HT-29 (cell line): ENCODE results near the gene GRM5. TPM values are rescaled to one million over a fixed set of nuclear protein-coding genes. Genes with fewer than 3 reads are reported as not detected.
A peak's percentile ranks its signal among the peaks of the same experiment; 100 is the strongest.

ENCODE experiments used
- DNase-seq: peaks from one replicate; pipeline ENCODE4 v3.0.0-alpha.2; 2015; ENCODE audit warnings: low spot score
- total RNA-seq: library from RNA; depleted of rRNA; stranded (reverse); fragments of >200 nt; shearing (Covaris generic); gene quantifications from 2 replicates; pipeline ENCODE4 v1.2.3, GENCODE V29; 2014

GRM5 gene
- total RNA-seq, 1 experiment from 2014 or later = not detected

DNA sequence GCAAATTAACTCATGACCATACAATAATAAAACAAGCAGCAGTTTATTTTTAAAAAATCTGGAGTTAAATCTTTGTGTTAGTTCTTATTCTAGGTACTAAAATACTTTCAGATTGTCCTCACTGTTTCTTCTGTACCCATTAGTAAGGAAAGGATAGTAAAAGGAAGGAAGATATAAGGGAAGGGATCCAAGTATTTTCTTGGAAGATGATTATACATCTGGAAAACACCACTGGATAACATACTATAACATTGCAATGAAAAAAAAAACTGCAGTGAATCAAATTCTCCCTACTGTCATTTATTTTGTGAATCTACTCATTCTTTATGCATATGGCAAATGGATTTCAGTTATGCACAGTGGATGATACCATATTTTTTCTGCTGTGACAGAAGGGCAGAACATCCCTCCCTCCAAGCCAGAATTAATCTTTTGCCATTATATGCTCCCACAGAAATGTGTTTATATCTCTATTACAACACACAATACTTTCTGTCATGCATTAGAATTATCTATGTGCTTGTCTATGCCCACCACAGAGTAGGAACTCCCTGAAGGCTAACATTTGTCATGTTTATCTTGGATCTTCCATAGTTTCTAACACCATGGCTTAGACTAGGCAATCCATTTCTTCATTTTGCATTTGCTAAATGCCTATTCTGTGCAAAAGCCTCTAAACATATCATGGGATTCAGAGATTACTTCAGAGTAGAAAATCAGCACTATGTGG is 446.0 kb downstream of the GRM5 start:
- no peak for DNase-seq

DNA sequence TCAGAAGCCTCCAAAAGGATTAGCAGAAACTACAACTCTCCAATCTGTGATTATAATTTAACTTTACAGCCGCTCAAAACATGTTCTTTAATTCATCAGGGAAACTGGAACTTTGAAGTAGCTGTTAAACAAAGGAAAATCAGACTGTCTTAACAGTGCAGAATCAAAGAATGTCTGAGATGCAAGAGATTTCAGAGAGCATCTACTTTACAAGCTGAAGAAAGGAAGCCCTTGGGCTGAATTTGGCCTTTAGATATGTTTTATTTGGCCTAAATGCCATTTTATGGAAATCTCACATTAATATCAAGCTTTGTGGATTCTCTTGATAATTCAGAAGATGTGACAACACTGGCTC is 446.7 kb downstream of the GRM5 start:
- no peak for DNase-seq

DNA sequence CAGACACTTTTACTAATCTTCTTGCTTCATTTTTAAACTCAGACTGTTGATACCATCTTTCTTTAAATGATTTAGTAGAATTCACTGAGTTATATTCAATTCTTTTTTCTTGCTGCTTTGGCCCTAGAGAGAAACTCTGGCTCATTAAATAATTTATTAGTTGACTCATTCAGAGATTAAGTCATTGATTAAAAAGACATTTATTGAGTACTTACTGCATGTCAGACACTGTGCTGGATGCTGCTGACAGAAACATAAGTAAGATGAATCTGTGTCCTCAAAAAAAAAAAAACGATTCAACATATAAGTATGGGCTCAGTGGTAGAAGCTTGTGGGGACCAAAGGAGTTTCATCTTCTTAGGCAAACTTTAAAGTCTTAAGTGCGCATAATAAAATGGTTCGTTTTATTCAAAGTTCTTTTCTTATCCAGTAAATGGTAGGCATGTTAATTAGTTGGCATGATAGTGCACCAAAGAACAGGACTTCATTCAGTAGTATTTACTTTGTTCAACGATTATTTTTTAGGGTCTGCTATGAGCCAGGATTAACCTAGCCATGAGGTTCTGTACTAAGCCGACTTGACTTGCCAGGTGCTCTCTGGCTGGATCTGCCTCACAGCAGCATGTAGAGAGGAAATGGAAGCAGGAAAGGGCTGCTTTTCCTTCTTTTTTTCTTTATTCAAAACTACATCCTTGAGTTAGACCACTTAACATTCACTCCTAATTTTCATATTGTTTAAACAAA is 447.3 kb downstream of the GRM5 start:
- no peak for DNase-seq

DNA sequence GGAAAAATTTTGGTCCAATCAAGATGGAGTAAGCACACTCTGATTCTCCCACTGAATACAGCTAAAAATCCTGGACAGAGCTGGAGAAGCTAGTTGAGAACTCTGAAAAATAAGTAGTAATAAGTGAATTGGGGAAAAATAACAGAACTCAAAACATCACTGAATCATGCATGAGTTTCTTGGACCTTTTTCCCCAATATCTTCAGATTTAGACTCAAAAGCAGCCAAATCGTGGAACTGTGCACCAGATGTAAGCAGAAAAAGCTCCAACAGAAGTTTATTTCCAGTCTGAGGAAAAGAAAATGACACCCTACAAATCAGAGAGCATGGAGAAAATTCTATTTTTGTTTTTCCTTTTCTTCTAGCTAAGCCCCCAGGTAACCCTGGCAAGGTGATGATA is 448.6 kb downstream of the GRM5 start:
- DNase-seq = no peak

DNA sequence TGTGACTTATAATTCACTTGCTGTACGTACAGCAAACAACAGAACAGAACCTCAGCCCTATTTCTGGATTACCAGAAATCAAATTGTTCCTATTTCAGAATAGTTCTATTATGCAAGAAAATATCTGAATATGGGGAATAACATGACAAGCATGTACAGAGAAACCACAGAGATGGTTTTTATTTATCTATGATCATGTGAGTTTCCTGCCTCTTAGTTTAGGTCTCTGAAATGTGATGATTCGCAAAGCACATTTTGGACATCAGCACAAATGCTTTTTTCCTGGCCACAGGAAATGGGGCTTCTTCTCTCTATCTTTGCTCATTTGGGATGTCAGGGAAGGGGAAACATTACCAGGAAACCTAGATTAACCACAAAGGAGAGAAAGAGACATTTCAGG is 461.5 kb downstream of the GRM5 start:
- no peak for DNase-seq

DNA sequence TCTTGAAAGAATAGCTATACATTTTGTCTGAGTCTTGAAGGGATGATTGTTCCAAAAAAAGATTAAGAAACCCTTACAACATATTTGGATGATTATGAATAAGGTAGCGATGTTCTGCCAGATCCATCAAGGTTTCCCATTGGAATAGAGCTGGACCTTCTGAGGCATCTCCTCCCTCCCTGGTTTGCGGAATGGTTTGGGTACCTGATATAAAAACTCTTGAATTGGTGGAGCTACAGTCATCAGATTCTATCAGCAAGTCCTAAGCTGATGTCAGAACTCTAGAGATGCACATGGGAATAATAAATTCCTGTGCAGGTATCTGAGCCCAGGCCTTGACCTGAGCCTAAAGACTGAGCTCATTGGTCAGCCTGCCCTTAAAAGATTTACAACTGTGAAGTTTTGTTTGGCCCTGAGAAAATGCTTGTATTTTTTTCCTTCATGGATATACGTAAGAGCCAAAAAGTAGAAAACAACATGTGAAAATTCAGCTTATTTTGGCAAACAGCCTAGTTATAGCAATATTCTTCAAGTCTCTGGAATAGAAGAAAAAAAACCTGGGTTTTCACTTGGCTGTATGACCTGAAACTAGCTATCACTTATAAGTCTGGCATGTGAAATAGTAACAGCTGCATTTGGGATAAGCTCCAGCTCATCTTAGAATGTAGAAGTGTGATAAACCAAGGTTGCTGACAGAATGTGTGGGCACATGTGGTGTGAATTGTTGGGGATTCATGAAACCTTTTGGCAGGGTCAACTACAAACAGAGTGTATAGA is 462.5 kb downstream of the GRM5 start:
- no peak for DNase-seq

DNA sequence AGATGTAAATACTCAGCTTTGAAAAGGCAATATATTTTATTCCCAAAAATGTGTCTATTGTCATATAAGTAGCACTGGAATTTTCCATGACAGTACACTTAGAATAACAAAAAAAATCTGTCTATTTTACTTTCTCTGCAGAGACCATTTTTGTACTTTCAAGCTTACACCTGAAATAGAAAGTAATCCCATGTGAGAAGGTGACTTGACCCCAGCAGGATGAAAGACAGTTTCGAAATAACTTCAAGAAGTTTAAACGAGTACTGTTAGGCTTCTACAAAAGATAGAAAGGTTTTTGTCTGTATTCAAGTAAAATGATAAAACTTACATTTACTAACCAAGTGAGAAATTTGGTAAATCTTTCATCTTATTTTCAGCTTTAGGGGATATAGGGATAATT is 468.4 kb downstream of the GRM5 start:
- no peak for DNase-seq

DNA sequence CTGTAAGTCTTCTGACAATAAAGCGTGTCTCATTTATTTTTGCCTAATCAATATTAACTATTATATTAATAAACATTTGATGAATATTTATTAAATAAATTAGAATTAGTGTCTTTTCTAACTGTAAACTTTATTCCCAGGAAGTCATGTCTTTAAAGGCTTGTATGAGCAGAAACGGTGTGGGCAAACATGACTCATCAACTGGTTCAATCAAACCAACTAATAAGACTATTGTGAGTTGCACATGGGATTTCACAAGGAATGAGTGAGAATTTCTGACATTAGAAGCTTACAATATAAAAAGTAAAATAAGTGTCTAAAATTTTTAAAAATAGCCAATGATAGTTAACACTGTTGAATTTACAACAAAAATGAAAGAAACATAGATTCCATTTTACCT is 469.0 kb downstream of the GRM5 start:
- no peak for DNase-seq

DNA sequence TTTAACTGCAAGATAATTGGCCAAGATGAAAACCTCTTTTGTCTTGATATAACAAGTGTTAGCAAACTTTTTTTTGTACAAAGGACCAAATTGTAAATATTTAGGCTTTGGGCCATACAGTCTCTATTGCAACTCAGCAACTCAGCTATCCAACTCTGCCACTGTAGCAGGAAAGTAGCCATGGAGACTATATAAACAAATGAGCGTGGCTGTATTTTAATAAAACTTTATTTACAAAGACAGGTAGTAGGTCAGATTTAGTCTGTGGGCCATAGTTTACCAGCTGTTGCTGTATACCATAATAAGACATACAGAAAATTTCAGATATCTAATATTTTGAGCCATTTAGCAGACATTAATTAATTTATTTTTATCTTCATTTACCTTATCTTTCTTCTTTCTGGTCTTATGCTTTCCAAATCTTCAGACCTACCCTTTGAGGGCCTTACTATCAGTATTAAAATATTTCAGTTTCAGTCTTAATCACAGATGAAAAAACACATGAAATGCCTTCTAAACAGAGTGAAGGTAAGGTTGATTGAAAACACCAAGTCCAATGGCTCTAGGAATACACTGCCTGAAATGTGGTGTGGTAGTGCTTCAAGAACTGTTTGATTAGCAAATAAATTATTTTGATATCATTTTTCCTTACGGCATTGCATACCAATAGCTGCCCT is 471.4 kb downstream of the GRM5 start:
- no peak for DNase-seq

DNA sequence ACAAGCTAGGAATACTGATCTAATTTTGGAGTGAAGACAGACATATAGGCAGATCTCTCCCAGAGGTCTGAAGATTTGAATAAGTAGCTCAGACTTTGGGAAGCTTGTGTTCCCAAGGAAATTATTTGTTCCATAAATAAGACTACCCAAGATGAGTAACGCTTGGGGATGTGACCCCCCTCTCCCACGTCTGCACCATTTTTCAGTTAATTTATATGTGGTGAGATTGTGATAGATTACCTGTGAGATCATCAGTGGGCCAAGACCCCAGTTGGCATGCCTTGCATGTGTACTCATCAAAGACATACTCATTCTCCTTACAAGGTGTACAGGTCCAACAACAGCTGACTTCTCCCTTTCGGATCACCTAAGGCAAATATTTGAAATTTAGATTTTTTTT is 475.4 kb downstream of the GRM5 start:
- DNase-seq = no peak

DNA sequence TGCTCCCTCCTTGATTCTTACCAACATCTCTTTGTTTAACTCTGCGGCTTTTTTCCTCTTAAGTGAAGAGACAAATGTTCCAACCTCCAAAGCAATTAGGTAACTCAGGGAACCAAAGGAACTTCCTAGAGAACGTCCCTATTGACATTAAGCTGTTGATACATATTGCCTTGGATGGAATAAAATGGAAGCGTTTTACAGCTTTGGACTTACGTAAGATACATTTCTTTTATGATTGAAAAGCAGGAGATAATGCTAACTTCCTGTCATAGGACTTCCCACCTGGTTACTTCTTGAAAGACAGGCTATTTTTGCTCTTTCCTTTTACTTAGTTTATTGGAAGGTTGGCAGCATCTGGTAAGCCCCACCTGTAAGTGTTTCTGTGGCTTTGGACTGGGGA is 482.5 kb downstream of the GRM5 start:
- no peak for DNase-seq

DNA sequence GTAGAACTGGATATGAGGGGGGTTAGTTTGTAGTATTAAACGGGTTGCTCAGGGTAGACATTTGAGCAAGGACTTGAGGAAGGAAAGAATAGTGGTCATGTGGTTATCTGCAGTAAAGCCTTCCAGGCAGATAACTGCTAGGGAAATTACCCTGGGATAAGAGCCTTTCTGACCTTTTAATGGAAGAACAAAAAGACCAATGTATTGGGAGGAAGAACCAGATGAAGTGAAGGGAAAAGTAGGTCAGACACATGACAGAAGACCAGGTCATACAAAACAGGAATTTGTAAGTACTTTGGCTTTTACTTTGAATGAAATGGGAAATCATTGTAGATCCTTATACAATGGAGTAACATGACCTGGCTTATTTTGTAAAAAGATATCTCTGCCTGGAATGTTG is 486.3 kb downstream of the GRM5 start:
- no peak for DNase-seq

DNA sequence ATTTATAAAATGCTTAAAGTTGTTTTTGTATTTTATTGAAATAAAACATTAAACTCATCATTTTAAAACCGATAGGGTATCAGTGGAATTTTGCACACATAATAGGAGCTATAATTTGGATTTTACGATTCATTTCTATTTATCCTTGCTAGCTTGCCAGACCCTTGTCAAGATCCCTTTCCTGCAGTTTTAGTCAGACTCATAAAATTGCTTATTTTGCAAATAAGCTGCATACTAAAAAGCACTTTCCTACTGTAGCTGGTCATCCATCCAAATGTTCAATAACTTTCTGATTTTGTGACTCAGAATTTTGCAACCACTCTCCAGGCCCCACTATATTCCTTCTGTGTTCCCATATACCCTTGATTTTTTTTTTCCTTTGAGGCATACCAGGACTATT is 489.0 kb downstream of the GRM5 start:
- no peak for DNase-seq

DNA sequence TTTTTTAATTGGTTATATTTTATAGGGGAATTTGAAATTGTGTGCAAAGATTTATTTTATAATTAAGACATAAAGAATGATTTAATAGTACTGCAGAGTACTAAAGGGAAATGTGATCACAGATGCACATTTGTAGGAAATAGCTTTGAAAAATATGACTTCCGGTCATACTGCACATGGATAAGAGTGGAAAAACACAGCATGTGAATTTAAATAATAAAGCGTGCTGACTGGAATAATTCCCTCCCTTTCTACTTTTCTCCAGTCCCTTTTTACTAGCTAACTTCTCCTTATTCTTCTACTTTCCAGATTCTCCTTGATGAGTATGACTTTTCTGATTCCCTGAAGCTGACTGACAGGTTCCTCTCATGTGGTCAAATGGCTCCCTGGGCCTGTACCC is 489.9 kb downstream of the GRM5 start:
- no peak for DNase-seq

DNA sequence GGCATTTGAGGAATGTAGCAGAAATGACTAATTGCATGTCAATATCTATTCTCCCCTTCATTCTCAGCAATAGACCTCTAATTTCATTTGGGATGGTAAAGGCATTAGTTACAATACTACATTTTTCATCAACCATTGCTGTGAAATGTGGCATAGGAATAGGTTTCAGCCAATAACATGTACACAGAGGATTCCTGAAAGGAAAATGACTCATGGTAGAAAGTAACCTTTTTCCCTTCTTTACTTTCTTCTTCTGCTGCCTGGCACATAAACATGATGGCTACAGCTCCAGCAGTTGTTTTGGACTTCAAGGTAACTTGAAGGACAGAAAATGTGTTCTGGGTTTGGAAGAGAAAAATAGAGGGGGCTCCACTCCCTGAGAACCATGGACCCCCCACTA is 496.4 kb downstream of the GRM5 start:
- no peak for DNase-seq

DNA sequence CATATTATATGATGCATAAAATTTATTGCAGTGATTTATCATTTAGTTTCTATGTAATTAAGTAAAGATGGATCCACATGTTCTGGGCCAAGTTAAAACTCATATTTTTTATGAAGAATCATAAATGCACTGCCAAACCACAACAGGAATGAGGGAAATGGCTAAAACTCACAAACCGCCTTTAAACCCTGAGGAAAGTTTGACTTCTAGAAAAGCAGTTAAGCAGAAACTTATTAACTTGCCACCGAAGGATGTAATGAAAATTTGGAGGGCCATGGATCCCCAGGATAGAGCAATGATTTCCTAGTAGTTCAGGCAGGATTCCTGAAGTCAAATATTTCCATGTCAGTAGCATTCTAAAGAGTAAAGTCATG is 510.0 kb downstream of the GRM5 start:
- no peak for DNase-seq

DNA sequence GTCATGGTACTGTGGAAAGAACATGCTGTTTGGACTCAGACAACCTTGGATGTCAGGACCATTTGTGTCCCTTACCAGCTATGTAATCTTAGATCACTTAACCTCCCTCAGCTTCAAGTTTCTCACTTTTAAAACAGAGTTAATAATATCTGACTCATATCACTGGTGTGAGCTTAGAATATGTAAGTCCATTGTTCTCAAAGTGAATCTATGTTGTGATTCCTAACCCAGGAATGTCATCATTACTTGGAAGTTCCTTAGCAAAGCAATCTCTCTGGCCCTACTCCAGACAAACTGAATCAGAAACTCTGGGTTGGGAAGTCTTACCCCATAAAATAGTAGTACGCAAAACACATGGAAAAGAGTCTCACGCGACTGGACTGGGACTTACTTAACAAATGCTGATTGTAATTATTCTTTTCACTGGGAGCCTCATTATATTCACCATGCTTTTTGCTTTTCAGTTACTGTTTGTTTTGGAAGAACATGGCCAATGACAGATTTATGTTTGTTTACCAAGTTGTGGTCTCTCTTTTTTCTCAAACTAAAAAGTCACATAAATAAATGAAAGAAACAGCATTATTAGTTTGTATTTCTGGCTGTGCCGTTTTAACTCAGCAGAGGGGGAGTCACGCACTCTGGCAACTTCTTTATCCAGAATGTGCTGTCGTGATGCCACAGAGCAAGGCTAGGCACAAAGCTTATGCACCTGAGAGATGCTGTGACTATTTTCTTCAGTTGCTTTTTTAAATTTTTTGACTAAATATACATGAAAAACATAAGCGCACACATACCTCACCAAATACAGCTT is 510.6 kb downstream of the GRM5 start:
- DNase-seq = peak; percentile 42

DNA sequence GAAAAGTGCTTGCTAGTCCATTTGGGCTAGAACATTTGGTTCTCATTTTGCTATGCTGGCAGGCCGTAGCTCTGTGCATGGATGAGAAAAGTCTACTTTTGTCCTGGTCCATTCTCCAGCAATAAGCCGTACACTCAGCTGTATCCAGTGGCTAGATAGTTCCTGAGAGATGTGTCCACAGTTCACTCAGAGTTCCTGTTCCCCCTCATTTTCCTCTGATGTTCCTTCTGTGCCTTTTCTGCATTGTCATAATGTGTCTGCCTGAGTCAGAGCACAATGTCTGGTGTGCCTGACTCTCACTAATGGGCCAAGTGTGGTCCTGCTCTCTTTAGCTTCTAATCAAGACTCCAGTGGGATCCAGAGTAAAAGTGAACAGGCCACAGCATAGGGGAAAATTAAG is 512.6 kb downstream of the GRM5 start:
- no peak for DNase-seq

DNA sequence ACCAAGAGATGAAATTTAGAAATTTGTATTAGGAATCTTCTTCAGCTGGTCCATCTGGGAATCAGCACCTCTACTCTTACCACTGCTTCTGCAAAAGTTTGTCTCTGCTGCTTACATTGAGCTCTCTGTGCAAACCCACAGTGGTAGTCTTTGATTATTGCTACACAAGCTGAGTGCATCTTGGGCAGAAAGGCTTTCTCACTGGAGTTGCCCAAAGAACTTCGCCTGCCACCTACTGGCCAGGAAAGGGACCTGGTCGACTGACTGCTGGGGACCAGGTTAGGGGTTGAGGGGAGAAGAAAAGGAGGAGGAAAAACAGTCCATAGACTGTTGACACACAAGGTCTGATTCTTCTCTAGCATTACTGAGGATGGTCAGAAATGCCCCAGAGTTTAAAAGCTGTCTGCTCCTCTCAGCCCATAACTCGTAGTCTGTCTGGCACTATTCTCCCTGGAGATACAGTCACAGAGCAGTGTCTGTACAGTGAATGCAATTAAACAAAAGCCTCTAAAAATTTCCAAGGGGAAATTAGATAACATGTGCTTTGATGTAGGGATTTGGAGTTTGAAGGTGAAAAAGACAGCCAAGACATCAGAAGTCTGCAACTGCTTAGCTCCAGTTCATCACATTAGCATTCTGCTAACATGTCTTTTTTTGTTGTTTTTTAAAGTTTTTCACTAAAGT is 513.3 kb downstream of the GRM5 start:
- peak; percentile 76 for DNase-seq

DNA sequence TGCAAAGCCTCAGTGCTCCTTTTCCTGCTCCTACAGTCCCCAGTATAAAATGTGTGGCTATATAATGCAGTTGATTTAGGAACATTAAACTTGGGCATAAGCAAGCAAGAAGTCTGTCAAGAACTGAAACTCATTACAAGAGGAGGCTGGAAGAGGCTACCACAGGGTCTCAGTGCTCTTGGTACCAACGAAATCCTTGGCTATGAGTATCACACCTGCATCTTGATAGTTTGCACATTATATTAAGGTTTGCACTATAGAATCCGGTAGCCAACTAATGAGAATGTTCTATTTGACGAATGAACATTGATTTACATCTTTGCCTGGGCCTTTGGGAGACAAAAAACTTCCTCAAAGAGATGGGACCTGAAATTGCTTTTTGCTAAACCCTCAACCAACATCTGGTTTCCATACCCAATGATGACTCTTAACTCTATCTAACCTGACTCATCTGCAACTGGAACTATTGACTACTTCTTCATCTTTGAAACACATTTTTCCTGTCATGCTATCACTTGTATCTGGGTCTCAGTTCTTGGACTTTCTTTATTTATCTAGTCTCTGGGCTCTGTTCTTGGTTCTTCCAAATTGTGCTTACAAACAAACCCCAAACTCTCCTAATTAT is 521.0 kb downstream of the GRM5 start:
- DNase-seq = no peak
